ENCODE data around the gene MOCS1. TPM values are rescaled to one million over a fixed set of nuclear protein-coding genes. Genes with fewer than 3 reads are reported as not detected.

The MOCS1 gene
- total and polyA plus RNA-seq, 2 donors from 2014 or later = 25.9 to 41.3 TPM

GRCh38 chr6:39903656-39904055 is 30.6 kb downstream of the MOCS1 start:
- no peaks in the 10 kb centered on the region for H3K27me3 ChIP-seq (ENCODE audit: control insufficient read depth, insufficient read depth, low read length)
- no peak overlapping the region for H3K4me3 ChIP-seq (ENCODE audit: low read length in 3 of 3)
- H3K9me3 ChIP-seq (ENCODE audit: control insufficient read depth in 2 of 3, insufficient read depth in 1 of 3, low read length in 3 of 3) = no peaks in the 10 kb centered on the region
- FAIRE-seq (no peak), DNase-seq (no peak)
- no peaks in the 10 kb centered on the region for H3K4me1 ChIP-seq (ENCODE audit: control insufficient read depth in 2 of 3, insufficient read depth in 2 of 3, low read depth in 1 of 3, low read length in 3 of 3)
- peaks cover 0 to 12% (median 0%) of the 10 kb centered on the region in 3 donors for H3K36me3 ChIP-seq (ENCODE audit: control insufficient read depth in 2 of 3, insufficient read depth in 3 of 3, low read length in 3 of 3)
- no peak overlapping the region for H3K27ac ChIP-seq (ENCODE audit: low read depth in 2 of 2, low read length in 2 of 2)
- intact Hi-C loops (cut with DNase I) = no loop called here
- H3K9ac ChIP-seq (ENCODE audit: low read length in 3 of 3) = no peak overlapping the region
- TF ChIP-seq CTCF (IDR thresholded peaks at IDR 0.05; ENCODE audit: borderline replicate concordance, extremely low read depth, insufficient read depth) = no peak

GRCh38 chr6:39902786-39903465 is 31.3 kb downstream of the MOCS1 start:
- Histone ChIP-seq H3K4me1 (ENCODE audit: control insufficient read depth in 2 of 3, insufficient read depth in 2 of 3, low read depth in 1 of 3, low read length in 3 of 3) (no peaks in the 10 kb centered on the region), H3K9me3 (ENCODE audit: control insufficient read depth in 2 of 3, insufficient read depth in 1 of 3, low read length in 3 of 3) (no peaks in the 10 kb centered on the region), H3K4me3 (ENCODE audit: low read length in 3 of 3) (no peak overlapping the region), H3K27ac (ENCODE audit: low read depth in 2 of 2, low read length in 2 of 2) (no peak overlapping the region), H3K36me3 (ENCODE audit: control insufficient read depth in 2 of 3, insufficient read depth in 3 of 3, low read length in 3 of 3) (peaks cover 0 to 12% (median 0%) of the 10 kb centered on the region in 3 donors), H3K27me3 (ENCODE audit: control insufficient read depth, insufficient read depth, low read length) (no peaks in the 10 kb centered on the region), H3K9ac (ENCODE audit: low read length in 3 of 3) (no peak overlapping the region)
- no peak for DNase-seq
- FAIRE-seq = no peak
- intact Hi-C loops (cut with DNase I) = no loop called here
- no peak for TF ChIP-seq CTCF (IDR thresholded peaks at IDR 0.05; ENCODE audit: borderline replicate concordance, extremely low read depth, insufficient read depth)

GRCh38 chr6:39902136-39902535 is 32.1 kb downstream of the MOCS1 start:
- H3K27ac ChIP-seq (ENCODE audit: low read depth in 2 of 2, low read length in 2 of 2) = no peak overlapping the region
- H3K4me3 ChIP-seq (ENCODE audit: low read length in 3 of 3) = no peak overlapping the region
- H3K9ac ChIP-seq (ENCODE audit: low read length in 3 of 3) = no peak overlapping the region
- no peak for DNase-seq
- FAIRE-seq = no peak
- H3K4me1 ChIP-seq (ENCODE audit: control insufficient read depth in 2 of 3, insufficient read depth in 2 of 3, low read depth in 1 of 3, low read length in 3 of 3) = no peaks in the 10 kb centered on the region
- no peaks in the 10 kb centered on the region for H3K9me3 ChIP-seq (ENCODE audit: control insufficient read depth in 2 of 3, insufficient read depth in 1 of 3, low read length in 3 of 3)
- peaks cover 0 to 12% (median 0%) of the 10 kb centered on the region in 3 donors for H3K36me3 ChIP-seq (ENCODE audit: control insufficient read depth in 2 of 3, insufficient read depth in 3 of 3, low read length in 3 of 3)
- TF ChIP-seq CTCF (IDR thresholded peaks at IDR 0.05; ENCODE audit: borderline replicate concordance, extremely low read depth, insufficient read depth) = no peak
- intact Hi-C loops (cut with DNase I) = no loop called here
- H3K27me3 ChIP-seq (ENCODE audit: control insufficient read depth, insufficient read depth, low read length) = no peaks in the 10 kb centered on the region
